Stimulated activated CD4-positive, alpha-beta T cell treated with anti-CD3 and anti-CD28 coated beads, Interleukin-12 subunit alpha, Interleukin-12 subunit beta, amount 100 ng/mL, for 48 hours (primary cell): Measurements from ENCODE around the gene CELF4.
"Not testable (repeated sequence)": the region's sequence is repeated elsewhere in the genome, so short reads cannot be mapped to it uniquely, and the experiment has no call there.

Experiments
- DNase-seq, 3 donors: peaks; one replicate each; pipeline ENCODE4 v3.0.0-alpha.2; 2020; ENCODE audit warnings: low read depth in 2 of 3, low spot score in 1 of 3

CELF4 gene

DNA sequence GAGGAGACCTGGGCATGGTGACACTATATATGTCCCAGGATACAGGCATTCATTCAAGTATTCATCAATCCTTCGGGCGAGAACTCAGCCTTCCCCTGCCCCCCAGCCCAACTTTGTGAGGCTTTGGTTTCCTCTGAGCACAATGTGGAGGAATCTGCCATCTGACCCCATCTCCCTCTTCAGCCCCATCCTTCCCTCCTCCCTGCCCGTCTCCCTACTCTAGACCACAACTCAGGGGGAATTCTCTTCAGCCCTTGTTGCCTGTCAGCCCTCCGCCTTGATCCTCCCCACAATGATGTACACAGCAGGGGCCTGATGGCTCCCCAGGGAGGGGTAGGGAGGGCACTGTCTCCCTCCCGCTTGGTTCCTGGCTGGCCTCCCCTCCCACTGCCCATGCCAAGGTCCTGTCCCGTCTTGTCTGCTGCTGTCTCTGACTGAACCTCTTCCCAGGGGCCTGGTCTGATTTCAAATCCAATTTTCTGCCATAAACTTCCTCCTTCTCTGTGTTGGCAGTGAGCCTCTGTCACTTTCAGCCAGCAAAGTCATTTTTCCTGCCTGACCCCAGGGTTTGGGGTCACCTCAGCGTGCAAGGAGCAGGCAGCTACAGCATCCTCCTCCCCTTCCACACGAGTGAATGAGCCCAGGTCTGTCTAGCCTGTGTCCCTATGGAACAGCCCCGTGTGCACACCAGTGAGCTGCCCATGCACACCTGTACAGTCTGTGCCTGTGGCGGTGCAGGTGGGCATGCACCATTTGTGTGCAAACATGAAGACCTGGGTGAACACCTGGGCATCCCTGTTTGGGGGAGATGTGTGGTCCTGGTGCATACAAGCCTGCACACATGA, 197.3 kb downstream of the CELF4 start:
- DNase-seq: no peak

- no peak for DNase-seq
Measured at GRCh38 chr18:37364237-37364636, 201.4 kb downstream of the CELF4 start.

GRCh38 chr18:37362158-37362890, 203.3 kb downstream of the CELF4 start:
- no peak for DNase-seq

GRCh38 chr18:37361335-37362157, 204.1 kb downstream of the CELF4 start:
- DNase-seq: no peak

GRCh38 chr18:37358061-37358460, 207.5 kb downstream of the CELF4 start:
- DNase-seq: not testable (repeated sequence)

DNA sequence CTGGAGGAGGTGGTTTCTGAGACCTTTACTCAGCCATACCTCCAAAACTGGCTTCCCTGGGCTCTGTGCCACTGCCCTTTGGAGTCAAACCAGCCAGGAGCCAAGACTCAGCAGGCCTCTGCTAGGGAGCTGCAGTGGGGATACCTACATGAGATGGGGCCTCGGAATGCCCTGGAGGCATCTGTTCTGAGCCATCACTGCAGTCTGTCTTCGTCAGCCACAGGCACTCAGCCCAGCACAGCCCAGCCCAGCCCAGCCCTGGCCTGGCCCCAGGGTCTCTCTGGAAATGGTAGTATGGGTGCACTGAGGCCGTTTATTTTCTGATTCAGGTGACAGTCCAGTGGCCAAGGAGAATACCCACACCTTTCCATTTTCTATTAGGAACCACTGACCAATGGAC, 209.8 kb downstream of the CELF4 start:
- no peak for DNase-seq

- no peak for DNase-seq
Measured at GRCh38 chr18:37351110-37351509, 214.5 kb downstream of the CELF4 start.

GRCh38 chr18:37348729-37349128, 216.9 kb downstream of the CELF4 start:
- no peak for DNase-seq

DNA sequence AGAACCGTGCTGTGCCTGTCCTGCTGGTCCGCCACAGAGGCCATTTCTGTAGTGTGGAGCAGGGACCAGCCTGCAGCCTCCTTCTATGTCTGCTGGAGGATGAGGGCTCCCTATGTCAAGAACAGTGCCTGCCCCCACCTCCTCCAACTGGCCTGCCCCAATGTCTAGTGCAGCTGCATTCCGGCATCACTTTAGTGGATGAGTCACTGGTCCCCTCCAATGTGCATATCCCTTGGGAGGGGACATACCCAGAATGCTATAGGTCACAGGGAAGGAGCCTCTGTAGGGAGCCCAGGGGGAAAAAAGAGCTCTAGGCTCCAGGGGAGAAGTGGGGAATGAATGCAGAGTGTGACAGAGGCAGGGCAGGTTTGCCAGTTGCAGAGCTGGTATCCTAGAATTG, 219.6 kb downstream of the CELF4 start:
- DNase-seq: no peak

DNA sequence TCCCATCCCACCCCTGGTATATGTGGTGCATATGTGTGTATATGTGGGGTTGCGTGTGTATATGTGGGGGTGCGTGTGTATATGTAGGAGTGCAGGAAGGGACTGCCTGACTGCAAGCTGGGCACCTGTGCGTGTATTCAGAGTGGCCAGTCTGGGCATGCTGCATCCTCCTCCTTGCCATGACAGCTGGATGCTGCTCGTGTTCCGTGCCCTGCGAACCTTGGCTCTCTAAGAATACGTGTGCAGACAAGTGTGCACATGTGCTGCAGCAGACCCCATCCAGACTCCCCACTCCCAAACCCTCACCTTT, 222.1 kb downstream of the CELF4 start:
- DNase-seq: no peak

- no peak for DNase-seq
Measured at GRCh38 chr18:37341473-37342086, 224.0 kb downstream of the CELF4 start.

DNA sequence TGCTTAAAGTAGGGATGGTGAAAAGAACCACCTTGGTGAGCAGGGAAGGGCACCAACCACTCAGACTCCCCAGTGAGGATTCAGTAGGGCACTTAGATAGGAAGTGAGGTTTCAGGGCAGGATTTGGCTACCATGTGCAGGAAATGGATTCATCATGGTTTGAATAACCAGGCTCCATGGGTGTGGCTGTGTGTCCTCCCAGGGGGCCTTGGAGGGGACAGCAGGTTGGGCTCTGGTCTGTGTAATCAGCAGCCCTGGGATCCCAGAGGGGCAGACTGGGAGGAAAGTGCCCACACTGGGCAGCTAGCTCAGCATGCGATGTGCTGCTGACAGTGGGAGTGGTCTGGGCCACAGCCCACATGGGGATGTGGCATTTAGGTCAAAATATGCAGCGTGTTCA, 224.6 kb downstream of the CELF4 start:
- no peak for DNase-seq

DNA sequence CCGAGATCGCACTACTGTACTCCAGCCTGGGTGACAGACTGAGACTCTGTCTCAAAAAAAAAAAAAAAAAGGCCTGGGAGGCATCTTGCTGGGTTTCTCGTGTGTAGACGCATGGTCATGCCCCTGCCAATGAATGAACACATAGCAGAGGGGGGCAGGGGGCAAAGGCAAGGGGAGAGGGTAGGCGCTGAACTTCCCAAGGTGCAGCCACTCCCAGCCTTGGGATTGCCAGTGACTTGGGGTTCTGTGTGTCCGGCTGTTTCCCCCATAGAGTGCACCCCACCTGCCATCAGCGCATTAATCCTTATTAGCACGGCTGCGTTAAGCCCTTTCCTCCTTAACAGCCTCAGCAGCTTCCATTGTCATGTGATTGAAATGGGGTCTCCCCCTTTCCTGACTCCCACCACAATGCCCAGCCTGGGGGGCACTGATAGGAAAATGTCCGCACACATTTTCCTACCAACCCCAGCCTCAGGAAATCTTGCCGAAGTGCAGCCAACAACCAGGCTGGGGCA, 225.8 kb downstream of the CELF4 start:
- no peak for DNase-seq

DNA sequence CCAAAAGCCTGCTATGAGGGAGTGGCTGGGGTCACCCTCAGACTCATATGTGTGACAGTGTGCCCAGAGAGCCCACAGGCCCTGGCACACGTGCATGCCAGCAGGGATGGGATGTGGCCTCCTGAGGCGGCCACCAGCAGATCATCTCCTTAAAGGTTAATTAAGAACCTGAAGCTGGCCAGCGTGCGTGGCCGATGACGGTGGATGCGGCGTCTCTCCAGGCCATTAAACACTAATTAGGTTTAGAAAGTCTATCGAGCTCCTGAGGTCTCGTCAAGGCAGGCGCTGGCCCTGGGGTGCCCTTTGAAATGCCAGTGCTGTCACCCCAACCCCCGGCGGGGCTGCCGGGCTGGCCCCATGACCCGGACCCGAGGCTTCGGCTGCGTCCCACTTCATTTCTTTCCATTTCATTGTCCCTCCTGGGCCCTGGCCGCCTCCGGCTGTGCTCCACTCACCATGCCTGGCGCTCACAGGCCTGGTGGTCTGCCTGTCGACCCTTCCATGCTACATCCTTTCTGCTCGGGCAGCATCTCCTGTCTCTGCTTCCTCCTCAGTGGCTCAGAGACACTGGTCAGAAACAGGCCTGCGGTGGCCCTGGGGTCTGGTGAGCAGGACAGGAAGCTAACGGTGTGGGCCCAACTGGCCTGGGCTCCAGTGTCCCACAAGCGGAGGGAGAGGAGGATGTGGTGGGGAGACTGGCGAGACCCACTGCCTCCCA, 228.9 kb downstream of the CELF4 start:
- no peak for DNase-seq

GRCh38 chr18:37335409-37335736, 230.2 kb downstream of the CELF4 start:
- no peak for DNase-seq

GRCh38 chr18:37334631-37335408, 230.8 kb downstream of the CELF4 start:
- no peak for DNase-seq

DNA sequence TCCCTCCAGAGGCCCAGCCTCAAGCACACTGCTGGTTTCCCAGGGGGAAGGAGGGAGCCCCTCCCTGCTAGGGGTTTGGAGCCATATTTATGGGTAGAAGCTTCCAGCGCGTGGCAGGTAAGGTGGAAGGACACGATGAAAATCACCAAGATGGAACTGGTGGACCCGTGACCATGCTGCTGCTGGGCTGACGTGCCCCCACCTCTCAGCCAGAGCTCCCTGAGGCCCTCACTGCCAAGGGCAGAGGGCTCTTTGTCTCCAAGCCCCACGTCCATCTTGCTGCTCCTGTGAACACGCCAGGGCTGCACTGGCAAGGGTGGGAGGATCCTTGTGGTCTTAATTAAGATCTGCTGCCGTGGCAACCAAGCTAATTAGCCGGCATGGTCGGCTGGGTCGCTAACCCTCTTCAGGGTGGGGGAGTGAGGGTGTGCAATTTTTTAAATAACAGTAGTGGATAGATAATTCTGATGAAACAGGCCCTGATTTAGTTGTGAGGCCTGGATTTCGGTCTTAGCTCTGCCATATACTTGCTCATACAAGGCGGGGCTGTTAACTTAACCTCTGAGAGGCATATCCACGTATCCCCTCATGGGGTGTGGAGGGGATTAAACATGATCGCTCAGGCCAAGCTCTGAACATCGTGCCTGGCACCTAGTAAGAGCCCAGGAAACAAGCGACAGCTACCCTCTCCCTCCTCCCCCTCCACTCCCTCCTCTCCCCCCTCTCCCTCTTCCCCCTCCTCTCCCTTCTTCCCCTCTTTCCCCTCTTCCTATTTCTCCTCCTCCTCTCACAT, 232.8 kb downstream of the CELF4 start:
- DNase-seq: no peak

GRCh38 chr18:37332219-37332618, 233.4 kb downstream of the CELF4 start:
- no peak for DNase-seq

GRCh38 chr18:37330173-37330572, 235.4 kb downstream of the CELF4 start:
- no peak for DNase-seq
